ENCODE measurements around the gene ANGPT4.
"Not testable (repeated sequence)": the region's sequence is repeated elsewhere in the genome, so short reads cannot be mapped to it uniquely, and the experiment has no call there.

Gene ANGPT4

GRCh38 chr20:831956-832355 lies 84.2 kb downstream of the ANGPT4 start:
- DNase-seq (ENCODE audit: extremely low spot score, insufficient read length, low read depth) = no peak

GRCh38 chr20:831251-831650 lies 84.9 kb downstream of the ANGPT4 start:
- DNase-seq (ENCODE audit: extremely low spot score, insufficient read length, low read depth) = no peak
- FAIRE-seq = no peak

More at GRCh38 chr20:831956-832355, 84.2 kb downstream of the ANGPT4 start:
- FAIRE-seq = no peak

GRCh38 chr20:830011-830521 lies 86.1 kb downstream of the ANGPT4 start:
- FAIRE-seq = no peak
- no peak for DNase-seq (ENCODE audit: extremely low spot score, insufficient read length, low read depth)

- no peak for DNase-seq (ENCODE audit: extremely low spot score, insufficient read length, low read depth)
- FAIRE-seq = no peak
Observed at GRCh38 chr20:829551-829950, 86.6 kb downstream of the ANGPT4 start.

GRCh38 chr20:828987-829386 lies 87.1 kb downstream of the ANGPT4 start:
- no peak for FAIRE-seq
- DNase-seq (ENCODE audit: extremely low spot score, insufficient read length, low read depth) = no peak

- DNase-seq (ENCODE audit: extremely low spot score, insufficient read length, low read depth); FAIRE-seq: not testable (repeated sequence)
Observed at GRCh38 chr20:827981-828380, 88.2 kb downstream of the ANGPT4 start.

- no peak for FAIRE-seq
- no peak for DNase-seq (ENCODE audit: extremely low spot score, insufficient read length, low read depth)
Observed at GRCh38 chr20:826695-827323, 89.3 kb downstream of the ANGPT4 start.

- FAIRE-seq = no peak
Observed at GRCh38 chr20:825710-826421, 90.3 kb downstream of the ANGPT4 start.

GRCh38 chr20:824916-825315 lies 91.2 kb downstream of the ANGPT4 start:
- no peak for DNase-seq (ENCODE audit: extremely low spot score, insufficient read length, low read depth)
- no peak for FAIRE-seq

More at GRCh38 chr20:825710-826421, 90.3 kb downstream of the ANGPT4 start:
- no peak for DNase-seq (ENCODE audit: extremely low spot score, insufficient read length, low read depth)

GRCh38 chr20:824490-824889 lies 91.6 kb downstream of the ANGPT4 start:
- DNase-seq (ENCODE audit: extremely low spot score, insufficient read length, low read depth) (no peak), FAIRE-seq (no peak)

- DNase-seq (ENCODE audit: extremely low spot score, insufficient read length, low read depth) (no peak), FAIRE-seq (no peak)
Observed at GRCh38 chr20:823574-823902, 92.6 kb downstream of the ANGPT4 start.

- DNase-seq (ENCODE audit: extremely low spot score, insufficient read length, low read depth) = no peak
- FAIRE-seq = no peak
Observed at GRCh38 chr20:822651-823573, 93.2 kb downstream of the ANGPT4 start.

- DNase-seq (ENCODE audit: extremely low spot score, insufficient read length, low read depth) = no peak
- FAIRE-seq = no peak
Observed at GRCh38 chr20:821731-822065, 94.4 kb downstream of the ANGPT4 start.

GRCh38 chr20:821046-821730 lies 94.9 kb downstream of the ANGPT4 start:
- DNase-seq (ENCODE audit: extremely low spot score, insufficient read length, low read depth) (no peak), FAIRE-seq (no peak)

GRCh38 chr20:820323-820953 lies 95.7 kb downstream of the ANGPT4 start:
- no peak for FAIRE-seq

More at GRCh38 chr20:820323-820953, 95.7 kb downstream of the ANGPT4 start:
- no peak for DNase-seq (ENCODE audit: extremely low spot score, insufficient read length, low read depth)
